ENCODE measurements around the gene DMRT2.

DMRT2 gene

GRCh38 chr9:1050125-1050895 lies at the start of gene DMRT2:
DMRT2 (plus strand) TSS chr9:1050357; CDS start chr9:1051614, 1,257 bp downstream.
- DNase-seq (ENCODE audit: low spot score), result peak; percentile 95

GRCh38 chr9:1001838-1002237 lies 48.3 kb upstream of the DMRT2 start:
- no peak for DNase-seq (ENCODE audit: low spot score)

GRCh38 chr9:1002678-1003077 lies 47.5 kb upstream of the DMRT2 start:
- DNase-seq (ENCODE audit: low spot score), result no peak

- peak; percentile 20 for DNase-seq (ENCODE audit: low spot score)
Measured at GRCh38 chr9:1005043-1005667, 45.0 kb upstream of the DMRT2 start.

- DNase-seq (ENCODE audit: low spot score), result no peak
Measured at GRCh38 chr9:1007312-1007711, 42.8 kb upstream of the DMRT2 start.

- DNase-seq (ENCODE audit: low spot score), result no peak
Measured at GRCh38 chr9:1008216-1008615, 41.9 kb upstream of the DMRT2 start.

- peak; percentile 86 for DNase-seq (ENCODE audit: low spot score)
Measured at GRCh38 chr9:1009101-1009707, 41.0 kb upstream of the DMRT2 start.

- DNase-seq (ENCODE audit: low spot score), result no peak
Measured at GRCh38 chr9:1013021-1013420, 37.1 kb upstream of the DMRT2 start.

- no peak for DNase-seq (ENCODE audit: low spot score)
Measured at GRCh38 chr9:1014225-1014624, 35.9 kb upstream of the DMRT2 start.

GRCh38 chr9:1014640-1015039 lies 35.5 kb upstream of the DMRT2 start:
- DNase-seq (ENCODE audit: low spot score), result no peak

GRCh38 chr9:1018121-1018520 lies 32.0 kb upstream of the DMRT2 start:
- DNase-seq (ENCODE audit: low spot score), result peak; percentile 14

GRCh38 chr9:1024112-1024511 lies 26.0 kb upstream of the DMRT2 start:
- DNase-seq (ENCODE audit: low spot score), result no peak

- no peak for DNase-seq (ENCODE audit: low spot score)
Measured at GRCh38 chr9:1025131-1025530, 25.0 kb upstream of the DMRT2 start.

- no peak for DNase-seq (ENCODE audit: low spot score)
Measured at GRCh38 chr9:1026219-1026618, 23.9 kb upstream of the DMRT2 start.

- no peak for DNase-seq (ENCODE audit: low spot score)
Measured at GRCh38 chr9:1028501-1029190, 21.5 kb upstream of the DMRT2 start.

- no peak for DNase-seq (ENCODE audit: low spot score)
Measured at GRCh38 chr9:1031951-1032601, 18.1 kb upstream of the DMRT2 start.

GRCh38 chr9:1034271-1034670 lies 15.9 kb upstream of the DMRT2 start:
- DNase-seq (ENCODE audit: low spot score), result no peak

GRCh38 chr9:1039589-1039988 lies 10.6 kb upstream of the DMRT2 start:
- no peak for DNase-seq (ENCODE audit: low spot score)

- no peak for DNase-seq (ENCODE audit: low spot score)
Measured at GRCh38 chr9:1042466-1042865, 7.7 kb upstream of the DMRT2 start.

GRCh38 chr9:1044643-1045042 lies 5.5 kb upstream of the DMRT2 start:
- no peak for DNase-seq (ENCODE audit: low spot score)

GRCh38 chr9:1046639-1047572 lies 3.3 kb upstream of the DMRT2 start:
- DNase-seq (ENCODE audit: low spot score), result no peak
